ENCODE data around the gene PIGN.

- TF ChIP-seq CTCF (IDR thresholded peaks at IDR 0.05; ENCODE audit: borderline replicate concordance, extremely low read depth, low read length, poor library complexity, severe bottlenecking), result no peak
- TF ChIP-seq EZH2 (IDR thresholded peaks at IDR 0.05; ENCODE audit: borderline replicate concordance, low read depth, low read length, severe bottlenecking), result no peak
Measured at GRCh38 chr18:62172298-62172697, 14.6 kb downstream of the PIGN start.
